BE2C (cell line): ENCODE results near the gene NPSR1.

Source experiments
- DNase-seq: peaks from one replicate; pipeline ENCODE4 v3.0.0-alpha.2; 2020
- H3K27me3 ChIP-seq: fragments of 250-450 bp; sonication (Bioruptor Pico); 2 replicates; pipeline ENCODE4 v1.5.1; 2020; ENCODE audit warnings: mild to moderate bottlenecking
- H3K36me3 ChIP-seq: fragments of 250-450 bp; sonication (Bioruptor Pico); 2 replicates; pipeline ENCODE4 v1.5.1; 2020; ENCODE audit warnings: mild to moderate bottlenecking
- H3K4me1 ChIP-seq: fragments of 250-450 bp; sonication (Bioruptor Pico); 2 replicates; pipeline ENCODE4 v1.5.1; 2020
- H3K4me3 ChIP-seq: 2 replicates; pipeline ENCODE4 v1.5.1; 2011; ENCODE audit warnings: low read depth, low read length
- H3K9me3 ChIP-seq: fragments of 250-450 bp; sonication (Bioruptor Pico); 2 replicates; pipeline ENCODE4 v1.5.1; 2020
- CTCF ChIP-seq: IDR thresholded peaks from 2 replicates; pipeline ENCODE4 v1.5.1; 2012; ENCODE audit warnings: mild to moderate bottlenecking, low read depth, low read length

Gene NPSR1

GRCh38 chr7:34723866-34724490 is 66.0 kb downstream of the NPSR1 start:
- H3K9me3 ChIP-seq: no peaks in the 10 kb centered on the region
- no peaks in the 10 kb centered on the region for H3K36me3 ChIP-seq
- H3K4me1 ChIP-seq: no peaks in the 10 kb centered on the region
- H3K4me3 ChIP-seq: no peak overlapping the region
- TF ChIP-seq CTCF: no peak
- DNase-seq: no peak
- no peaks in the 10 kb centered on the region for H3K27me3 ChIP-seq

- H3K27me3 ChIP-seq: no peaks in the 10 kb centered on the region
- no peaks in the 10 kb centered on the region for H3K9me3 ChIP-seq
- H3K36me3 ChIP-seq: no peaks in the 10 kb centered on the region
- no peak overlapping the region for H3K4me3 ChIP-seq
- H3K4me1 ChIP-seq: no peaks in the 10 kb centered on the region
- TF ChIP-seq CTCF: no peak
- no peak for DNase-seq
Observed at GRCh38 chr7:34726221-34726620, 68.2 kb downstream of the NPSR1 start.

- H3K9me3 ChIP-seq: no peaks in the 10 kb centered on the region
- no peak for DNase-seq
- H3K27me3 ChIP-seq: no peaks in the 10 kb centered on the region
- no peaks in the 10 kb centered on the region for H3K36me3 ChIP-seq
- no peak overlapping the region for H3K4me3 ChIP-seq
- no peak for TF ChIP-seq CTCF
- H3K4me1 ChIP-seq: no peaks in the 10 kb centered on the region
Observed at GRCh38 chr7:34727464-34727995, 69.5 kb downstream of the NPSR1 start.

GRCh38 chr7:34728156-34728555 is 70.1 kb downstream of the NPSR1 start:
- H3K36me3 ChIP-seq: no peaks in the 10 kb centered on the region
- H3K27me3 ChIP-seq: no peaks in the 10 kb centered on the region
- no peak for TF ChIP-seq CTCF
- H3K9me3 ChIP-seq: no peaks in the 10 kb centered on the region
- no peak for DNase-seq
- no peak overlapping the region for H3K4me3 ChIP-seq
- no peaks in the 10 kb centered on the region for H3K4me1 ChIP-seq

- TF ChIP-seq CTCF: no peak
- Histone ChIP-seq H3K4me1 (no peaks in the 10 kb centered on the region), H3K4me3 (no peak overlapping the region), H3K27me3 (no peaks in the 10 kb centered on the region; the same call in 1 of the 2 replicates), H3K9me3 (no peaks in the 10 kb centered on the region), H3K36me3 (no peaks in the 10 kb centered on the region)
- no peak for DNase-seq
Observed at GRCh38 chr7:34734771-34735170, 76.8 kb downstream of the NPSR1 start.

- H3K27me3 ChIP-seq: no peaks in the 10 kb centered on the region; the same call in 1 of the 2 replicates
- no peak overlapping the region for H3K4me3 ChIP-seq
- H3K36me3 ChIP-seq: no peaks in the 10 kb centered on the region
- TF ChIP-seq CTCF: no peak
- H3K9me3 ChIP-seq: no peaks in the 10 kb centered on the region
- H3K4me1 ChIP-seq: no peaks in the 10 kb centered on the region
- DNase-seq: no peak
Observed at GRCh38 chr7:34735526-34735925, 77.5 kb downstream of the NPSR1 start.
